Middle frontal gyrus (tissue), 1 donor: Measurements from ENCODE around the gene REPIN1.

Experiments
- DNase-seq: peaks from one replicate; pipeline ENCODE4 v3.0.0-alpha.2; 2015; ENCODE audit warnings: low spot score; ENCODE audit errors: extremely low spot score

The REPIN1 gene

GRCh38 chr7:150405584-150406311 is 37.1 kb downstream of the REPIN1 start:
- DNase-seq = no peak

GRCh38 chr7:150406312-150406566 is 37.6 kb downstream of the REPIN1 start:
- no peak for DNase-seq

DNA sequence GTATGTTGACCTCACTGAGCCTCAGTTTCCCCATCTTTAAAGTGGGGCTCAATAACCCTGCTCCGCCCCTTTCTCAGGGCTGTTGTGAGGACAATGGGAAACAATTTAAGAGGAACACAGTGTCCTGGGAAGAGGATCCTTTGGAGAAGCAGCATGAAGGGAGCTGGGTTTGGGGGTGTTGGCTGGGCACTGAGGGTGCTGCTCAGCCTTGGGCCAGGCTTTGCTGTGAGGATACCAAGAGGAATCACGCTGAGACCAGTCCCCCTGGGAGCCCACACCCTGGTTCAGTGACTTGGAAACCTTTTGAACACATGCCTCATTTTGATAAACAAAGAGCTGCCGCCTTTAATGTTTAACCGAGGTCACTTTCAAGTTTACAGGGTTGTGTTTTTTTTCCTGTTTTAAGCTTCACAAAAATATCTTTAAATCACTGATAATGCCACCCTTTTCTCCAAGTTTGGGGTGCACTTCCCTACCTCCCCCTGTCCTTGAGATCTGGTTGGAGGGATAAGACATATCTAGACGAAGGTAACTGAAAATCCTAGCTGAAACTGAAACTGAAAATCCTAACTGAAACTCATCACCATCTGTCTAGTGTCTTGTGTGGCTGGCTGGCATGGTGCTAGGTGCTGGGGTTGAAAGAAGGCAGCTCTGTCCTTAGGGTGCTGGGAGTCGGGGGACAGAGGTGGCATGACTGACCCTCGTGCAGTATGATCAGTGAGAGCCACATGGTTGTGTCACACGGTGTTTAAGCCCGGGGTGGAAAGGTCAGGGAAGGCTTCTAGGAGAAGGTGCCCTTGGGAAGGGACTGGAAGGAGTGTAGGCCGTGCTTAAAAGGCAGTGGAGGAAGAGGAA is 38.2 kb downstream of the REPIN1 start:
- DNase-seq = no peak

DNA sequence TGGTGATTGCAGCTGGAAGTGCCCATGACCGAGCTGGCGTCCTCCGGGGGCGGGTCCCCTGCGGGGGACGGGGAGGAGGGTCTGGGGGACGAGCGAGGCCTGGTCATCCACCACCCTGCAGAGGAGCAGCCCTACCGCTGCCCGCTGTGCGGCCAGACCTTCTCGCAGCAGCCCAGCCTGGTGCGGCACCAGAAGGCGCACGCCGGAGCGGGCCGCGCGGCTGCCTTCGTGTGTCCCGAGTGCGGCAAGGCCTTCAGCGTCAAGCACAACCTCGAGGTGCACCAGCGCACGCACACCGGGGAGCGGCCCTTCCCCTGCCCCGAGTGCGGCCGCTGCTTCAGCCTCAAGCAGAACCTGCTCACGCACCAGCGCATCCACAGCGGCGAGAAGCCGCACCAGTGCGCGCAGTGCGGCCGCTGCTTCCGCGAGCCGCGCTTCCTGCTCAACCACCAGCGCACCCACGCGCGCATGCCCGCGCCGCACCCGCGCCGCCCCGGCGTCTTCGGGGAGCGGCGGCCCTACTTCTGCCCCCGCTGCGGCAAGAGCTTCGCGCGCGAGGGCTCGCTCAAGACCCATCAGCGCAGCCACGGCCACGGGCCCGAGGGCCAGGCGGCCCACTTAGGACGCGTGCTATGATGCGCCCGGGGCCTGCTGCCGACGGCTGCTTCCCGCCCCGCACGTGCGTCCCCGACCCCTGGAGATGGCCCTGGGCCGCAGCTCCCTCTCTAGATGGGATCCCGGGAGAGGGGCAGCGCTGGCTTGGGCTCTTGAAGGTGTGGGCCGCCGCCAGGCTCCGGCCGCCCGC is 39.2 kb downstream of the REPIN1 start:
- DNase-seq = no peak

DNA sequence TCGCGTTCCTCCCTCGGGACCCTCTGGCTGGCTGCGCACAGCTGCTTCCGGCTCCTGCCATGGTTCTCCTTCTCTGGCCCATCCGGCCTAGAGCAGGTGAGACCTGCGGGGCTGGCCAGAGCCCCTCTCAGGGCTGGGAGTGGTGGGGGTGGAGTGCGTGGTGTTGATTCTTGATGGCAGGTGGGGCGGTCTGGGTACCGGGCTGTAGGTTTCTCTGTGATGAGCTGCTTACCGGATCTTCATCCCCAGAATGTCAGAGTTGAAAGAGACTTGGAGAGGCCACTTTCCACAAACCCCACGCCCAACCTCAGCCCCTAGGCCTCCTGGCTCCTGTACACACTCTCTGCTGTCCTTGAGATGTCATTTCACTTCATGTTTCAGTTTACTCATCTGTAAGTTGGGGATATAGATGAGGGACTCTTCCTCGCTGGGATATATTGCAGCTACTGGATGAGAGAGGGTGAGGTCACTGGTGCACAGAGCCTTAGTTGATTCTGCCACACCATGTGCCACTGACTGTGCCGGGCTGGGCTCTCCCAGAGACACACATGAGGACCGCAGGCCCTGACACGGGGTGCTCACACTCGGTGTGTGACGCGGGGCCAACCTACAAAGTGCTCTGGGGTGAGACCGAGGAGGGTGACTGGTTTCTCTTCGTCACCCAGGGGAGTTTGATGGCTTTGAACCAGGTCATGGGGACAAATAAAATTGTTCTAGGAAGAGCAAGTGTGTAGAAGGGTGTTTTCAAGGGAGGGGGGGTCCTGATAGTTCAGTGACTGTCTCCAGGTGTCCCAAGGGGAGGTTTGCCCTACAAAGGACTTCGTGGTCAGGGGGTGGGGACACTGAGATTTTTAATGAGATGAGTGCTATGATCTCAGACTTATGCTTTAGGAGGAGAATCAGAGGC is 40.0 kb downstream of the REPIN1 start:
- DNase-seq = no peak

DNA sequence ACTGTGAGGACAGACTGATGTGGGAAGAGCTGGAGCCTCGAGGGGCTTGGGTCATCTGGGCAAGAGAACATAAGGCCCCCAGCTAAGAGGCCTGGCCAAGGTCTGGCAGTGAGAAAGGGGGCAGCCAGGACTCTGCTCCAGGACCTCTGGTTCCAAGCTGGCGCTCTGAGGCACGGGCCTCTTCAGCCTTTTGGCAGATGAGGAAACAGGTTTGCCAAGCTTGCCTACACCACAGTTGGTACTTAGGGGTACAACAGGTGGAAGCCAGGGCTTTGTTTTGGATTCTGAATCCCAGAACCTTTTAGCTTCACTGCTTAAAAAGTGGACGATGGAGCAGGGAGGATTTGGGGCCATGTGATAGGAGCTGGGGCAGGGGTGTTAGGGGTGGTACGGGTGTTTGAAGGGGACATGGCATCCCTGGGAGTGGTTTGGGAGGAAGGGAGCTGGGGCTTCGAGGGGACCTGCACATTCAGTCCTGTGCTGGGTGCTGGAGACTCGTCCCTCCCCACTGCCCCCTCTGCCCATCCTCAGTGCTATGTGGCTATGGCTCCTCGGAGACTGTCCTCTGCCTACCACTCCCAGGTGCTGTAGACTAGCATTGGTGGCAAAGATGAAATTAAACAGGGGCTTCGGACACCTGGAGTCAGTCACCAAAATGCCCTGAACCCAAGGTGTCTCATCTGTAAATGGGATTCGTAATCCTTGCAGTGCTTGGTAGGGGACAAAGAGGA is 40.8 kb downstream of the REPIN1 start:
- no peak for DNase-seq

GRCh38 chr7:150410131-150410530 is 41.5 kb downstream of the REPIN1 start:
- DNase-seq = no peak

GRCh38 chr7:150410680-150411346 is 42.2 kb downstream of the REPIN1 start:
- no peak for DNase-seq

DNA sequence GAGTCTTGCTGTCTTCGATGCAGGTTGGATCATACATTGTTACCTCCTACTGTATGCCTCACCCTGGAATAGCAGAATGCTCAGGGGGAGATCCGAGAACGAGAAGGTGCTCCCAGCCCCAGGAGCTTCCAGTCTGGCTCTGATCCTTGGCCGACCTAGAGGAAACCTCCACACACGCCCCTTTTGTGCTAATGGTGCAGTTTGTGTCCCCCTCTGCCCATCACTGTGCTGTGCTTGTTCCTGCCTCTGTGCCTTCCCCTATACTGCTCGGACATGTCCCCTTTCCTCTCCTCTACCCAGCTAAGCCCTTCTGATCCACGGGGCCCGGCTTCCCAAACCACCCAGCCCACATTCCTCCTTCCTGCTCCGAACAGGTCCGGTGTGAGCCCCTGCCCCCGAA is 43.0 kb downstream of the REPIN1 start:
- no peak for DNase-seq

GRCh38 chr7:150412016-150412415 is 43.4 kb downstream of the REPIN1 start:
- no peak for DNase-seq

- no peak for DNase-seq
These were observed 44.2 kb downstream of the REPIN1 start for GRCh38 chr7:150412518-150413488.

GRCh38 chr7:150413640-150414081 is 45.0 kb downstream of the REPIN1 start:
- DNase-seq = no peak

- DNase-seq = no peak
These were observed 46.8 kb downstream of the REPIN1 start for GRCh38 chr7:150415161-150416153.

GRCh38 chr7:150417239-150417638 is 48.6 kb downstream of the REPIN1 start:
- DNase-seq = no peak

DNA sequence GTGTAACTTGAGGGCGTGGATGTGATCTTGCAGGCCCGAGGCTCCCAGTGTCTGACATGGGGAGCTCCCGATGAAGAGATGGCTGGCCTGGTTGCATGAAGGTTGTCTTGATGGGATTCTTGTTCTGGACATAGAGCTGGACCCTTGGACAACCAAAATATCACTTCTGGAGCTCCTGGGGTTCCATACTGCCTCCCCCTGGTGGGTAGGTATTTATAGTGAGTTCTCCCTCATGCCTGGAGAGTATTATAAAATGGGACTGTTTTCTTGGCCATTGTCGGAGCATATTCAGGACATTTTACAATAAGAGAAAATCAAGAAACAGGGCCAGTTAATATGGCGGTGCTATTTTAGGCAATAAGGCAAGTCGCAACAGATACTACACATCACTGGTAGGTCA is 49.2 kb downstream of the REPIN1 start:
- no peak for DNase-seq

DNA sequence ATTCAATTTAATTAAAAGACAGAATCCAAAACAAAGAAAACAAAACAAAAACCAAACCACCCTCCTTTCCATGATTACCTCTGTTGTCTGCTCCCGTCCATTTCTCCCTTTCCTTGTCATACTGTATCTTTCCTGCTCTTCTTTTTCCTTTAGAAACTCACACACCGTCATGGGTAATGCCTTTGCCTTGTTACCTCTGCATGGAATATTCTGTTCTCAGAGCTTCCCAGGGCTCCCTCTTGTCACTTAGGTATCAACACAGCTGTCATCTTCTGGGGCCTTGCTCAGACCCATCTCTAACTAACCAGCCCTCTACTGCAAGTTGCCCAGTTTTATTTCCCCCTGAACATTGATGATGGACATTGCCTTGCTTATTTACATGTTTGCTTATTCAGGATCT is 51.6 kb downstream of the REPIN1 start:
- DNase-seq = no peak

GRCh38 chr7:150420987-150421674 is 52.5 kb downstream of the REPIN1 start:
- DNase-seq = peak; percentile 54
